ENCODE results near the gene MEGF11.

The MEGF11 gene

GRCh38 chr15:65963911-65964482, 289.6 kb downstream of the MEGF11 start:
- CTCF ChIA-PET = no interaction called here
- DNase-seq (ENCODE audit: extremely low spot score) = no peak
- POLR2A ChIA-PET = no interaction called here
- TF ChIP-seq BHLHE40 (IDR thresholded peaks at IDR 0.05; ENCODE audit: borderline replicate concordance) = no peak
- no peak for TF ChIP-seq LEF1 (IDR thresholded peaks at IDR 0.05; ENCODE audit: borderline replicate concordance)
- TF ChIP-seq ARNT (IDR thresholded peaks at IDR 0.05) = no peak
- no peak for TF ChIP-seq SP1 (IDR thresholded peaks at IDR 0.05)
- TF ChIP-seq NFRKB (IDR thresholded peaks at IDR 0.05) = no peak
- no peak for TF ChIP-seq CTBP1 (IDR thresholded peaks at IDR 0.05; ENCODE audit: borderline replicate concordance)
- no peak for TF ChIP-seq ZNF384 (IDR thresholded peaks at IDR 0.05)
- TF ChIP-seq TARDBP (IDR thresholded peaks at IDR 0.05) = no peak
- no peak for TF ChIP-seq FOXA1 (IDR thresholded peaks at IDR 0.05)
- TF ChIP-seq SUZ12 (IDR thresholded peaks at IDR 0.05) = no peak
- no peak for TF ChIP-seq ELF4 (IDR thresholded peaks at IDR 0.05)
- TF ChIP-seq FOXM1 (IDR thresholded peaks at IDR 0.05; ENCODE audit: borderline replicate concordance) = no peak
- TF ChIP-seq HDGF (IDR thresholded peaks at IDR 0.05; ENCODE audit: borderline replicate concordance) = no peak
- no peak for TF ChIP-seq PKNOX1 (IDR thresholded peaks at IDR 0.05)
- TF ChIP-seq FOXK2 (IDR thresholded peaks at IDR 0.05) = no peak
- TF ChIP-seq L3MBTL2 (conservative IDR thresholded peaks at IDR 0.05) = no peak

GRCh38 chr15:65963358-65963757, 290.2 kb downstream of the MEGF11 start:
- ChIA-PET POLR2A (no interaction called here), CTCF (no interaction called here)
- TF ChIP-seq L3MBTL2 (conservative IDR thresholded peaks at IDR 0.05) = no peak
- no peak for TF ChIP-seq PKNOX1 (IDR thresholded peaks at IDR 0.05)
- no peak for TF ChIP-seq LEF1 (IDR thresholded peaks at IDR 0.05; ENCODE audit: borderline replicate concordance)
- TF ChIP-seq FOXK2 (IDR thresholded peaks at IDR 0.05) = no peak
- no peak for TF ChIP-seq TARDBP (IDR thresholded peaks at IDR 0.05)
- no peak for TF ChIP-seq FOXA1 (IDR thresholded peaks at IDR 0.05)
- no peak for TF ChIP-seq BHLHE40 (IDR thresholded peaks at IDR 0.05; ENCODE audit: borderline replicate concordance)
- no peak for TF ChIP-seq ELF4 (IDR thresholded peaks at IDR 0.05)
- TF ChIP-seq SP1 (IDR thresholded peaks at IDR 0.05) = no peak
- TF ChIP-seq HDGF (IDR thresholded peaks at IDR 0.05; ENCODE audit: borderline replicate concordance) = no peak
- TF ChIP-seq FOXM1 (IDR thresholded peaks at IDR 0.05; ENCODE audit: borderline replicate concordance) = no peak
- no peak for TF ChIP-seq NFRKB (IDR thresholded peaks at IDR 0.05)
- no peak for TF ChIP-seq CTBP1 (IDR thresholded peaks at IDR 0.05; ENCODE audit: borderline replicate concordance)
- TF ChIP-seq ZNF384 (IDR thresholded peaks at IDR 0.05) = no peak
- TF ChIP-seq ARNT (IDR thresholded peaks at IDR 0.05) = no peak
- TF ChIP-seq SUZ12 (IDR thresholded peaks at IDR 0.05) = no peak
- no peak for DNase-seq (ENCODE audit: extremely low spot score)

GRCh38 chr15:65962187-65962586, 291.4 kb downstream of the MEGF11 start:
- ChIA-PET POLR2A (no interaction called here), CTCF (no interaction called here)
- TF ChIP-seq FOXK2 (IDR thresholded peaks at IDR 0.05) = no peak
- no peak for TF ChIP-seq ELF4 (IDR thresholded peaks at IDR 0.05)
- TF ChIP-seq ARNT (IDR thresholded peaks at IDR 0.05) = no peak
- no peak for DNase-seq (ENCODE audit: extremely low spot score)

- POLR2A ChIA-PET = no interaction called here
- CTCF ChIA-PET = no interaction called here
- TF ChIP-seq BHLHE40 (IDR thresholded peaks at IDR 0.05; ENCODE audit: borderline replicate concordance) (no peak), SUZ12 (IDR thresholded peaks at IDR 0.05) (no peak), ELF4 (IDR thresholded peaks at IDR 0.05) (no peak), ZNF384 (IDR thresholded peaks at IDR 0.05) (no peak), PKNOX1 (IDR thresholded peaks at IDR 0.05) (no peak), CTBP1 (IDR thresholded peaks at IDR 0.05; ENCODE audit: borderline replicate concordance) (no peak), HDGF (IDR thresholded peaks at IDR 0.05; ENCODE audit: borderline replicate concordance) (no peak), NFRKB (IDR thresholded peaks at IDR 0.05) (no peak), FOXA1 (IDR thresholded peaks at IDR 0.05) (no peak), TARDBP (IDR thresholded peaks at IDR 0.05) (no peak), LEF1 (IDR thresholded peaks at IDR 0.05; ENCODE audit: borderline replicate concordance) (no peak), ARNT (IDR thresholded peaks at IDR 0.05) (no peak), L3MBTL2 (conservative IDR thresholded peaks at IDR 0.05) (no peak), FOXK2 (IDR thresholded peaks at IDR 0.05) (no peak)
- DNase-seq (ENCODE audit: extremely low spot score) = no peak
Measured at GRCh38 chr15:65960586-65960985, 293.0 kb downstream of the MEGF11 start.

GRCh38 chr15:65958835-65959234, 294.7 kb downstream of the MEGF11 start:
- no peak for DNase-seq (ENCODE audit: extremely low spot score)
- CTCF ChIA-PET = interaction anchor here (0.6 kb wide), 1 partner anchor 442 kb away, joined by 3 read pairs; no protein-coding TSS in a partner anchor
- POLR2A ChIA-PET = interaction anchor here (1.3 kb wide), 1 partner anchor 90 kb away, joined by 3 read pairs; the partner anchor contains the start of gene RAB11A
- TF ChIP-seq ZNF384 (IDR thresholded peaks at IDR 0.05) (no peak), ARNT (IDR thresholded peaks at IDR 0.05) (no peak), TARDBP (IDR thresholded peaks at IDR 0.05) (no peak), HDGF (IDR thresholded peaks at IDR 0.05; ENCODE audit: borderline replicate concordance) (no peak), SUZ12 (IDR thresholded peaks at IDR 0.05) (no peak), FOXA1 (IDR thresholded peaks at IDR 0.05) (no peak), L3MBTL2 (conservative IDR thresholded peaks at IDR 0.05) (no peak), PKNOX1 (IDR thresholded peaks at IDR 0.05) (no peak), BHLHE40 (IDR thresholded peaks at IDR 0.05; ENCODE audit: borderline replicate concordance) (no peak), FOXM1 (IDR thresholded peaks at IDR 0.05; ENCODE audit: borderline replicate concordance) (no peak), SP1 (IDR thresholded peaks at IDR 0.05) (no peak), LEF1 (IDR thresholded peaks at IDR 0.05; ENCODE audit: borderline replicate concordance) (no peak)
